Breast epithelium (tissue), 3 donors: ENCODE results near the gene LSM10.

Experiments
- POLR2A ChIP-seq: fragments of 450-650 bp; IDR thresholded peaks from one replicate; pipeline ENCODE4 v1.6.1; 2016; ENCODE audit warnings: antibody characterized with exemption, mild to moderate bottlenecking, moderate library complexity
- TF ChIP-seq, protein P1 (sequence below), 3 donors: fragments of 450-650 bp; IDR thresholded peaks; one replicate each; pipeline ENCODE4 v1.5.1; 2016 to 2017; ENCODE audit warnings: antibody characterized with exemption in 3 of 3, mild to moderate bottlenecking in 3 of 3, moderate library complexity in 3 of 3

DNA sequence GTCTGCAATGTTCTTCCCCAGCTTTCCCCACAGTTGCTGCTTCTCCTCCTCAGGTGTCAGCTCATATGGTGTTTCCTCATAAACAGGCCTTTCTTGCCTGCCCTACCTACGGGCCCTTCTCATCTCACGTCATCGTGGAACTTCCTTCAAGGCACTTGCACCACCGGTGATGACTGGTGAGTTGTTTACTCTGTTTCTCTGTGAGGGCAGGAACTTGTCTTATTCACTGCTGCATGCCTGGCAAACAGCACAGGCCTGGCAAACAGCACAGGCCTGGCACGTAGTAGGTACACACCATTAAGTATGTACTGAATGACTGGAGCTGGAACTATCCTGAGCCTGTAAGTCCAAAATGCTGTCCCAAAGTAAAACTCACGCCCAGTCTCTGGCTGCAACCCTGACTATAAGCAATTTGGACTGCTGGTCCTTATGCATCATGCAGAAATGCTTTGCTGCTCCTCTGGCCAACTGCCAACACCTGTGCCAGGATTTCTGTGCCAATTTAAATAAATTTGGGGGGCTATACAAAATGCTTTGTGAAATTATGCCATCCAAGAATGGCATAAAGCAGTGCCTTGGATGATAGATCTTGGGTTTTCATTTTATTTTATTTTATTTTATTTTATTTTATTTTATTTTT, 37.7 kb downstream of the LSM10 start:
- TF ChIP-seq, protein P1, sequence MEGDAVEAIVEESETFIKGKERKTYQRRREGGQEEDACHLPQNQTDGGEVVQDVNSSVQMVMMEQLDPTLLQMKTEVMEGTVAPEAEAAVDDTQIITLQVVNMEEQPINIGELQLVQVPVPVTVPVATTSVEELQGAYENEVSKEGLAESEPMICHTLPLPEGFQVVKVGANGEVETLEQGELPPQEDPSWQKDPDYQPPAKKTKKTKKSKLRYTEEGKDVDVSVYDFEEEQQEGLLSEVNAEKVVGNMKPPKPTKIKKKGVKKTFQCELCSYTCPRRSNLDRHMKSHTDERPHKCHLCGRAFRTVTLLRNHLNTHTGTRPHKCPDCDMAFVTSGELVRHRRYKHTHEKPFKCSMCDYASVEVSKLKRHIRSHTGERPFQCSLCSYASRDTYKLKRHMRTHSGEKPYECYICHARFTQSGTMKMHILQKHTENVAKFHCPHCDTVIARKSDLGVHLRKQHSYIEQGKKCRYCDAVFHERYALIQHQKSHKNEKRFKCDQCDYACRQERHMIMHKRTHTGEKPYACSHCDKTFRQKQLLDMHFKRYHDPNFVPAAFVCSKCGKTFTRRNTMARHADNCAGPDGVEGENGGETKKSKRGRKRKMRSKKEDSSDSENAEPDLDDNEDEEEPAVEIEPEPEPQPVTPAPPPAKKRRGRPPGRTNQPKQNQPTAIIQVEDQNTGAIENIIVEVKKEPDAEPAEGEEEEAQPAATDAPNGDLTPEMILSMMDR (IDR thresholded peaks at IDR 0.05): no peak
- no peak for TF ChIP-seq POLR2A
